ENCODE data around the gene PPP1R16B.

The PPP1R16B gene

GRCh38 chr20:38934530-38934929 lies 129.0 kb downstream of the PPP1R16B start:
- TF ChIP-seq, protein P1, sequence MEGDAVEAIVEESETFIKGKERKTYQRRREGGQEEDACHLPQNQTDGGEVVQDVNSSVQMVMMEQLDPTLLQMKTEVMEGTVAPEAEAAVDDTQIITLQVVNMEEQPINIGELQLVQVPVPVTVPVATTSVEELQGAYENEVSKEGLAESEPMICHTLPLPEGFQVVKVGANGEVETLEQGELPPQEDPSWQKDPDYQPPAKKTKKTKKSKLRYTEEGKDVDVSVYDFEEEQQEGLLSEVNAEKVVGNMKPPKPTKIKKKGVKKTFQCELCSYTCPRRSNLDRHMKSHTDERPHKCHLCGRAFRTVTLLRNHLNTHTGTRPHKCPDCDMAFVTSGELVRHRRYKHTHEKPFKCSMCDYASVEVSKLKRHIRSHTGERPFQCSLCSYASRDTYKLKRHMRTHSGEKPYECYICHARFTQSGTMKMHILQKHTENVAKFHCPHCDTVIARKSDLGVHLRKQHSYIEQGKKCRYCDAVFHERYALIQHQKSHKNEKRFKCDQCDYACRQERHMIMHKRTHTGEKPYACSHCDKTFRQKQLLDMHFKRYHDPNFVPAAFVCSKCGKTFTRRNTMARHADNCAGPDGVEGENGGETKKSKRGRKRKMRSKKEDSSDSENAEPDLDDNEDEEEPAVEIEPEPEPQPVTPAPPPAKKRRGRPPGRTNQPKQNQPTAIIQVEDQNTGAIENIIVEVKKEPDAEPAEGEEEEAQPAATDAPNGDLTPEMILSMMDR (IDR thresholded peaks at IDR 0.05): no peak

- TF ChIP-seq, protein P1 (IDR thresholded peaks at IDR 0.05): no peak; the same call in 1 of the 2 replicates
Measured at GRCh38 chr20:38935285-38935684, 129.8 kb downstream of the PPP1R16B start.

DNA sequence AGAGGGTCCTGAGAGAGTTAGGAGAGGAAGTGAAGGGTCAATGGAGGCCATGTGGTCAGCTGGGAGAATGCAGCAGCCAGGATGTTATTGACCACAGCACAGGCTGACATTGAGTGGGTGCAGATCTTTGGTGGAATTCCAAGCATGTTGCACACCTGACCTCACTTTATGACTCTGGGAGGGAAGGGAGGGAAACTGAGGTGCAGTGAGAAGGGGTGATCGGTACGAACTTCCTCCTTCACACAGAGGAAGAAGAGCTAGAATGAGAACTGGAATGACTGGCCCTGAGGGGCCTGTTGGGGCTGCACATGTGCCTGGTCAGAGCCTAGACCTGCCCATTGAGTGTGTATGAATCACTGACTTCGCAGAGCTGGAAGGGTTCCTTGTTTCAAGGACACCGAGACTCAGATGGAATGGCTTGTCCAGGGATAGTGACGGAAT lies 130.5 kb downstream of the PPP1R16B start:
- TF ChIP-seq, protein P1 (IDR thresholded peaks at IDR 0.05): no peak

DNA sequence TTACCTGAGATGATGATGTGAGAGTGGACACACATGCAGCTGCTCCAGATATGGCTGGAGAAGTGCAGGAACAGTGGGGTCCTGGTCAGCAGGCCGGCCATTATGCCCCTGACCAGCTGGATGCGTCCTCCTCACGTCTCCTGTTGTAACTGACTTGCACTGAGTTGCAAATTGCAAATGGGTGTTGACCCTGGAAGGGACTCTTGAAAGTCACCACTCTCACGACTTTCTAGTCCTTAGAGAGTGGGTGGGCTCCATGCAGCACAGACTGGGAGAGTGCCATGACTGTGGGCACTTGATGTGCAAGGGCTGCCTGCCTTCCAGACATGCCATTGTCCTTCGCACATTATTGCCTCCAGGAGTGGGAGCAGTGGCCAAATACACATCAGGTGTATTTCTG lies 131.5 kb downstream of the PPP1R16B start:
- TF ChIP-seq, protein P1 (IDR thresholded peaks at IDR 0.05): no peak

DNA sequence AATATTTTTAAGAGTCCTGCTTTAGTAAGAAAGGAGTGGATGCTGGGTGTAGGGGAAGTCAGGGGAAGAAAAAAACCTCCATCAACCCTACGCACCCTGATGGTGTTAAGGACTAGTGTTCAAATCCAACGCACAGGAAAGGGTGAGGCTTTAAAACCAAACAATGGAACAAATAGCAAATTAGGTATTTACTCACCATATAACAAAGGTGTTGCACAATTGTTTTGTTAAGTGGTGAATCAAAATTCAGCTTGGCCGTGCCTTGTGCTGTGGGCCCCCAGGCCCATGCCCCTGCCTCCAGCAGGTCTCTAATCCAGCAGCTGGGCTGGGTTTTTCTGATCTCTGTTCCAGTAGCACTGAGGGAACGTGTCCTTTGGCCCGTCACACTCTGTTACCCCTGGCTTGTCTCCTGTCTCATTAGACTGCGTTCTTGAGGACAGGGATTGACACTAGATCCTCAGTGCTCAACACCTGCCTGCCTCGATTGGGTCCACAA lies 132.5 kb downstream of the PPP1R16B start:
- TF ChIP-seq, protein P1 (IDR thresholded peaks at IDR 0.05): no peak

DNA sequence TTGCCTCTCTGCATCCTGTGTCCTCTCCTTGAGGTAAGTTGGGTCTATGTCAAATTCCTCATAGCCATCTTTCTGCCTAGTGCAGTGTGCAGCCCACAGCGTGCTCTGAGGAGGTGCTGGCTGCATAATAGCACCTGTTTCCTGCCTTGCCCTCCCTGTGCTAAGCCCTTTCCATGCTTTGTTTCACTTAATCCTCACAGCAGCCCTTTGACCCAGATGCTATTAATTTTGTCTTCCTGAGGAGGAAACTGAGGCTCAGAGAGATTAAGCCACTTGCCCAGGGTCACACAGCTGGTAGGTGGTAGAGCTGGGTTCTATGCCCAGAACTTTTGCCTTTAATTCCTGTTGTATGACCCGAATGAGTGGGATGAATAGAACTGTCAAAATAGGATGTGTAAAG lies 134.2 kb downstream of the PPP1R16B start:
- TF ChIP-seq, protein P1 (IDR thresholded peaks at IDR 0.05): no peak

GRCh38 chr20:38940644-38941043 lies 135.1 kb downstream of the PPP1R16B start:
- TF ChIP-seq, protein P1 (IDR thresholded peaks at IDR 0.05): no peak
